Mesodermal cell (in vitro differentiated cells): ENCODE results near the gene CRYBG1.

Experiments
- H3K27ac ChIP-seq: 2 replicates; pipeline ENCODE4 v1.7.0; 2013; ENCODE audit warnings: mild to moderate bottlenecking, low read depth, low read length, moderate library complexity; ENCODE audit not compliant: severe bottlenecking
- H3K36me3 ChIP-seq: 2 replicates; pipeline ENCODE4 v1.7.1; 2013; ENCODE audit warnings: mild to moderate bottlenecking, low read length, moderate library complexity; ENCODE audit not compliant: control insufficient read depth, insufficient read depth
- H3K4me1 ChIP-seq: one replicate; pipeline ENCODE4 v1.7.1; 2013; ENCODE audit warnings: mild to moderate bottlenecking, low read length; ENCODE audit not compliant: insufficient read depth, control insufficient read depth, poor library complexity, severe bottlenecking
- H3K4me3 ChIP-seq: 2 replicates; pipeline ENCODE4 v1.7.0; 2013; ENCODE audit warnings: low read length, control low read depth, mild to moderate bottlenecking; ENCODE audit not compliant: insufficient read depth, poor library complexity, severe bottlenecking; ENCODE audit errors: extremely low read depth
- H3K9me3 ChIP-seq: 2 replicates; pipeline ENCODE4 v1.7.1; 2013; ENCODE audit warnings: mild to moderate bottlenecking, low read length, moderate library complexity; ENCODE audit not compliant: control insufficient read depth
- WGBS, 2 experiments: methylation state at CpG; one replicate each; pipeline ENCODE4 v1.1.5; 2013; ENCODE audit warnings: missing lambda C conversion rate in 2 of 2; ENCODE audit not compliant: insufficient coverage in 2 of 2; 5-methylcytosine and 5-hydroxymethylcytosine counted together

CRYBG1 gene

GRCh38 chr6:106446287-106446885 lies 85.9 kb downstream of the CRYBG1 start:
- no peak overlapping the region for H3K4me3 ChIP-seq
- H3K4me1 ChIP-seq = no peaks in the 10 kb centered on the region
- H3K9me3 ChIP-seq = no peaks in the 10 kb centered on the region
- H3K27ac ChIP-seq = no peak overlapping the region
- WGBS, 2 experiments = 61 to 80% methylated on average over 2 to 3 of the region's 4 CpGs
- H3K36me3 ChIP-seq = no peaks in the 10 kb centered on the region

GRCh38 chr6:106446983-106447382 lies 86.5 kb downstream of the CRYBG1 start:
- WGBS, 2 experiments = 0% methylated on average over 1 of the region's 2 CpGs; no CpG with 5 or more reads in 1 of the 2 experiments
- Histone ChIP-seq H3K27ac (no peak overlapping the region), H3K36me3 (no peaks in the 10 kb centered on the region), H3K9me3 (no peaks in the 10 kb centered on the region), H3K4me1 (no peaks in the 10 kb centered on the region), H3K4me3 (no peak overlapping the region)

GRCh38 chr6:106448000-106448426 lies 87.5 kb downstream of the CRYBG1 start:
- WGBS, 2 experiments = 86 to 93% methylated on average over 3 of the region's 6 CpGs

GRCh38 chr6:106450653-106451052 lies 90.1 kb downstream of the CRYBG1 start:
- Histone ChIP-seq H3K36me3 (no peaks in the 10 kb centered on the region), H3K4me3 (no peak overlapping the region), H3K9me3 (no peaks in the 10 kb centered on the region), H3K4me1 (no peaks in the 10 kb centered on the region), H3K27ac (no peak overlapping the region)
- WGBS, 2 experiments = 0 to 30% methylated on average over 1 to 2 of the region's 2 CpGs

More at GRCh38 chr6:106448000-106448426, 87.5 kb downstream of the CRYBG1 start:
- H3K4me3 ChIP-seq = no peak overlapping the region
- H3K27ac ChIP-seq = no peak overlapping the region
- no peaks in the 10 kb centered on the region for H3K4me1 ChIP-seq
- no peaks in the 10 kb centered on the region for H3K9me3 ChIP-seq
- H3K36me3 ChIP-seq = no peaks in the 10 kb centered on the region

- Histone ChIP-seq H3K27ac (no peak overlapping the region), H3K36me3 (no peaks in the 10 kb centered on the region), H3K4me3 (no peak overlapping the region), H3K9me3 (no peaks in the 10 kb centered on the region), H3K4me1 (no peaks in the 10 kb centered on the region)
- WGBS, 2 experiments = 67 to 81% methylated on average over 3 to 6 of the region's 7 CpGs
These were observed 90.9 kb downstream of the CRYBG1 start for GRCh38 chr6:106451439-106451838.

- Histone ChIP-seq H3K4me3 (no peak overlapping the region), H3K9me3 (no peaks in the 10 kb centered on the region), H3K27ac (no peak overlapping the region), H3K4me1 (no peaks in the 10 kb centered on the region), H3K36me3 (no peaks in the 10 kb centered on the region)
- WGBS, 2 experiments = no CpG with 5 or more reads among the region's 1 CpG
These were observed 92.1 kb downstream of the CRYBG1 start for GRCh38 chr6:106452628-106453027.

GRCh38 chr6:106453756-106454367 lies 93.3 kb downstream of the CRYBG1 start:
- H3K4me1 ChIP-seq = no peaks in the 10 kb centered on the region
- H3K4me3 ChIP-seq = no peak overlapping the region
- WGBS, 2 experiments = 52% methylated on average over 2 to 5 of the region's 6 CpGs
- H3K27ac ChIP-seq = no peak overlapping the region
- H3K36me3 ChIP-seq = no peaks in the 10 kb centered on the region
- no peaks in the 10 kb centered on the region for H3K9me3 ChIP-seq

GRCh38 chr6:106456756-106457155 lies 96.2 kb downstream of the CRYBG1 start:
- H3K36me3 ChIP-seq = no peaks in the 10 kb centered on the region
- no peaks in the 10 kb centered on the region for H3K4me1 ChIP-seq
- WGBS, 2 experiments = 67% methylated on average over 1 of the region's 1 CpG; no CpG with 5 or more reads in 1 of the 2 experiments
- H3K27ac ChIP-seq = no peak overlapping the region
- no peak overlapping the region for H3K4me3 ChIP-seq
- H3K9me3 ChIP-seq = no peaks in the 10 kb centered on the region

GRCh38 chr6:106458021-106458986 lies 97.8 kb downstream of the CRYBG1 start:
- WGBS, 2 experiments = 75 to 83% methylated on average over 4 to 6 of the region's 7 CpGs

GRCh38 chr6:106460481-106460880 lies 100.0 kb downstream of the CRYBG1 start:
- H3K4me3 ChIP-seq = no peak overlapping the region
- no peak overlapping the region for H3K27ac ChIP-seq
- WGBS, 2 experiments = 80 to 86% methylated on average over 1 of the region's 2 CpGs
- no peaks in the 10 kb centered on the region for H3K36me3 ChIP-seq
- H3K9me3 ChIP-seq = no peaks in the 10 kb centered on the region
- no peaks in the 10 kb centered on the region for H3K4me1 ChIP-seq

More at GRCh38 chr6:106458021-106458986, 97.8 kb downstream of the CRYBG1 start:
- Histone ChIP-seq H3K4me1 (no peaks in the 10 kb centered on the region), H3K36me3 (no peaks in the 10 kb centered on the region), H3K9me3 (no peaks in the 10 kb centered on the region), H3K4me3 (no peak overlapping the region), H3K27ac (no peak overlapping the region)
